ENCODE measurements around the gene SEMA3B. TPM values are rescaled to one million over a fixed set of nuclear protein-coding genes. Genes with fewer than 3 reads are reported as not detected.
A peak's percentile ranks its signal among the peaks of the same experiment; 100 is the strongest.
"Not testable (repeated sequence)": the region's sequence is repeated elsewhere in the genome, so short reads cannot be mapped to it uniquely, and the experiment has no call there.

The SEMA3B gene
- total RNA-seq, 3 donors from 2014 or later, result 0.35 to 0.55 (median 0.52) TPM

DNA sequence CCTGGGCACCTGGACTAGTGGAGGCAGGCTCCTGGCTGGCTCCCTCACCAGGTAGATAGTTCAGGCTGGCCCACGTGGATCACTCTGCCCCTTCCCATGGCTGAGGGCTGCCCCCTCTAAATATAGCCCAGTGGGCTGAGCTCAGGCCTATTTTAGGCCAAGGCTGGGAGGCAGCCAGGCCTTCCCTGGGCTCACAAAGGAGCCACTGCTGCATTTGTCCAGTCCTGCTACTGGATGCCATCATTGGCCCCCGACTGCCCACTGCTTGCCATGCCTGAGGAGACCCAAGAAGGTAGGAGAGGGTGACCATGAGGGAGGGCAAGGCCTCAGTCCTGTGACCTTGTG lies 9.9 kb downstream of the SEMA3B start, which contains the start of gene LSMEM2:
TSS of gene LSMEM2 (plus strand) at position 208 of the 345 bp plus-strand sequence. CDS start at position 235, 27 bp downstream.
- ATAC-seq, result no peak
- no peak within 1 kb of the TSS for H3K4me3 Mint-ChIP-seq

DNA sequence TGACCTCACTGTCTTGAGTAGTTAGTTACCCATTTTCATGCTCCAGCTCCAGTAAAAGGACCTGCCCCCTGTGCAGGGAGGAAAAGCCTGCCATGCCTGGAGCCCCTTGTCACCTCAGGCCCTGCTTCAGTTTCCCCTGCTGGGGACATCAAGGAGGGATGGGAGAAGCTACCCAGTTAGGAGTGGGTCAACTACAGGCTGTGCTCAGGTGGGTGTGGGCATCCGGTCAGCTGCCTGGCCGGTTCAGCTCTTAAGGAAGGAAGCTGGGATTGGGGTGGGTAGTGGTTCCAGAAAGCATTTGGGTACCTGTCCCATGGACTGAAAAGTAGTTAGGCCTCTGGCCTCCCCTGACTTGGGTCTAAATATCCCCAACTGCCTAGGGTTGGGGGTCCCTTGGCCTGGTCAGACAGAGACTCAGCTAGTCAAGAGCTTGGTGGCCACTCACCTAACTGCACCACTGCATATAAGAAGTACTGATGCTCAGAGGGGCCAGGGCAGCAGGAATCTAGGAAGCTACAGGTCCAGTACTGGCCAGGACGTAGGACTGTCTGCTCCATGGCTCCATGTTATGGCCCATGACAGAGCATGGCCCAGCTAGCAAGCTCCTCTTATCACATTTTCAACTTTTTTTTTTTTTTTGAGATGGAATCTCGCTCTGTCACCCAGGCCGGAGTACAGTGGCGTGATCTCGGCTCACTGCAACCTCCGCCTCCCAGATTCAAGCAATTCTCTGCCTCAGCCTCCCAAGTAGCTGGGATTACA lies 10.5 kb downstream of the SEMA3B start:
- Mint-ChIP-seq H3K4me3 (no peak overlapping the region), H3K27me3 (ENCODE audit: low read depth) (peaks cover 31% of the 10 kb centered on the region), H3K9me3 (no peaks in the 10 kb centered on the region), H3K4me1 (ENCODE audit: low read depth) (peaks cover 14% of the 10 kb centered on the region), H3K36me3 (ENCODE audit: insufficient read depth) (no peaks in the 10 kb centered on the region)
- DNase-seq, result no peak
- ATAC-seq, result no peak

More for the DNA sequence above, 9.9 kb downstream of the SEMA3B start, which contains the start of gene LSMEM2:
- H3K36me3 Mint-ChIP-seq (ENCODE audit: insufficient read depth), result no peaks in the 10 kb centered on the region
- no peaks in the 10 kb centered on the region for H3K9me3 Mint-ChIP-seq
- H3K27me3 Mint-ChIP-seq (ENCODE audit: low read depth), result peaks cover 35% of the 10 kb centered on the region
- no peak for DNase-seq
- H3K4me1 Mint-ChIP-seq (ENCODE audit: low read depth), result peaks cover 19% of the 10 kb centered on the region

DNA sequence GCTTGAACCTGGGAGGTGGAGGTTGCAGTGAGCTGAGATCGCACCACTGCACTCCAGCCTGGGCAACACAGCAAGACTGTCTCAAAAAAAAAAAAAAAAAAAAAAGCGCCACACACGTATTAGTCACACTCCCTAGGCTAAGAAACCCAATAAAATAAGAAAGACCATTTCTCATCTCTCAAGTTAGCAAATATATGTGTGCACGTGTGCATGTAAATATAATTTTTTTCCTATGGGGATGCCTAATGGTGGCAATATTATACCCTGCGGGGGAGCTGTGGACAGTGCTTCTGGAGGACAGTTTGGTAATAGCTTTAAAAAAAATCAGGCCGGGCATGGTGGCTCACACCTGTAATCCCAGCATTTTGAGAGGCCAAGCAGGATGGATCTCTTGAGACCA lies 15.2 kb downstream of the SEMA3B start:
- not testable (repeated sequence) for DNase-seq, H3K9me3 Mint-ChIP-seq

GRCh38 chr3:50286322-50287227 lies 17.6 kb downstream of the SEMA3B start:
- Mint-ChIP-seq H3K27me3 (ENCODE audit: low read depth) (no peaks in the 10 kb centered on the region), H3K4me3 (no peak overlapping the region), H3K9me3 (no peaks in the 10 kb centered on the region), H3K4me1 (ENCODE audit: low read depth) (peaks cover 9% of the 10 kb centered on the region), H3K36me3 (ENCODE audit: insufficient read depth) (peaks cover 22% of the 10 kb centered on the region)
- DNase-seq (no peak), ATAC-seq (peak; percentile 10 to 13)

More for the DNA sequence above, 15.2 kb downstream of the SEMA3B start:
- not testable (repeated sequence) for H3K27me3 Mint-ChIP-seq (ENCODE audit: low read depth); H3K4me3 Mint-ChIP-seq; ATAC-seq; H3K4me1 Mint-ChIP-seq (ENCODE audit: low read depth)
- H3K36me3 Mint-ChIP-seq (ENCODE audit: insufficient read depth), result peaks cover 12% of the 10 kb centered on the region

DNA sequence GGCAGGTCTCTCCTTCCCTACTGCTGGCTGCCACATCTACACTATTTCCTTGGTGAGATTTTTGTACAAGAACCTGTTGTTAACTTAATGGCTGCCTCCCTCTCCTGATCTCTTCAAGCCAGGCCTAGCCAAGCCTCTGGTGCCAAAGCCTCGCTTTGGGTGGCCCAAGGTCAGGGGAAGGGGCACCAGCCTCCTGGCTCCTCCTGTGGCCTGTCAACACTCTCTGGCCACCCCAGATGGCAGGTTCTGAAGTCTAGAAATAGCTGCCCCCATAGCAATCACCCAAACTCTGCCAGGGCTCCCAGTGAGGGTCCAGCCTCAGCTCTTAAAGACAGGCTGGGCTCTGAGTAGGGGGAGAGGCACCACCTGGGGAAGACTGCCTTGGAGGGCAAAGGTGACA lies 18.3 kb downstream of the SEMA3B start:
- Mint-ChIP-seq H3K4me3 (no peak overlapping the region), H3K9me3 (no peaks in the 10 kb centered on the region), H3K36me3 (ENCODE audit: insufficient read depth) (peaks cover 22% of the 10 kb centered on the region), H3K27me3 (ENCODE audit: low read depth) (no peaks in the 10 kb centered on the region), H3K4me1 (ENCODE audit: low read depth) (peaks cover 9% of the 10 kb centered on the region)
- ATAC-seq (no peak), DNase-seq (no peak)

GRCh38 chr3:50288387-50289007 lies 19.6 kb downstream of the SEMA3B start:
- Mint-ChIP-seq H3K4me1 (ENCODE audit: low read depth) (peaks cover 17% of the 10 kb centered on the region), H3K27me3 (ENCODE audit: low read depth) (no peaks in the 10 kb centered on the region), H3K9me3 (no peaks in the 10 kb centered on the region), H3K4me3 (no peak overlapping the region), H3K36me3 (ENCODE audit: insufficient read depth) (peaks cover 22% of the 10 kb centered on the region)
- ATAC-seq (no peak), DNase-seq (no peak)

DNA sequence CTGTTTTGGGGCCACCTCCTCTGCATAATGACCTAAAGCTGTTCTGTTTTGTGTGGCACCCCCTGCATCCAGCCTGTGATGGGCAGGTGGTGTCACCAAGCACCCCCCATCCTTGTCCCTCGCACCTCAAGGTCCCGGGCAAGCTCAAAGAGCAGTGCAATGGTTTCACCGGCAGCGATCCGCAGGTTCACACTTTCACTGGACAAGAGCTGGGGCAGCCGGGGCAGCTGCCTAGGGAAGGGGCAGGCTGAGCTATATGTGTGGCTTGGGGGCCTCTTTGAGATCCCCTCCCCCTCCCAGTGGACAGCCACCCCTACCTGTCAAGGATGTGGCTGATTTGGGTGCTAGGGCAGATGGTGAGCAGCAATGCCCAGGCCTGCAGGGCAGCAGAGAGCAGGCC lies 20.2 kb downstream of the SEMA3B start:
- Mint-ChIP-seq H3K27me3 (ENCODE audit: low read depth) (no peaks in the 10 kb centered on the region), H3K4me3 (peak overlapping the region; percentile 88), H3K4me1 (ENCODE audit: low read depth) (peaks cover 17% of the 10 kb centered on the region), H3K36me3 (ENCODE audit: insufficient read depth) (peaks cover 22% of the 10 kb centered on the region), H3K9me3 (no peaks in the 10 kb centered on the region)
- no peak for ATAC-seq
- DNase-seq, result no peak

DNA sequence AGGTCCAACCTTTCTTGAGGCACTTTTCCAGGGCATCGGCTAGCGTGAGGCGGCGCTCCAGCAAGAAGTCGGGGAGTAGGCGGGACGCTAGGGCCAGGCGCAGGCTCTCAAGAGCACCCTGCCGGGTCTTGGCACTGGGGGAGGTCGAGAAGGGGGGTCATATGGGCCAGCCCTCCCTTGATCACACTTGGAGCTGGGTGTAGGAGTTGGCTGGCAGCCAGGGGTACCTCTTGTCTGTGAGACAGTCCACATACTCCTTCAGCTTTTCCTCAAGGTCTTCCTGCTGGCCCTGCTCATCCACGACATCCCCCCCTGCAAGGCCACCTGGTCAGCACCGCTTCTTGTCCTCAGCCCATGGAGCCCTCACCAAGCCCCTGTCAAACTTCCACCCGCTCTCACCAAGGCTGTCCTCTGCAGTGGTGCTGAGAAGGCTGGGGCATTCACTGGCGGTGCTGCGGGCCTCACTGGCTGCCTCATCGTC lies 21.3 kb downstream of the SEMA3B start:
- ATAC-seq (no peak), DNase-seq (no peak)
- no peaks in the 10 kb centered on the region for H3K9me3 Mint-ChIP-seq
- H3K4me3 Mint-ChIP-seq, result peak overlapping the region; percentile 88
- peaks cover 22% of the 10 kb centered on the region for H3K36me3 Mint-ChIP-seq (ENCODE audit: insufficient read depth)
- H3K4me1 Mint-ChIP-seq (ENCODE audit: low read depth), result peaks cover 17% of the 10 kb centered on the region
- no peaks in the 10 kb centered on the region for H3K27me3 Mint-ChIP-seq (ENCODE audit: low read depth)

DNA sequence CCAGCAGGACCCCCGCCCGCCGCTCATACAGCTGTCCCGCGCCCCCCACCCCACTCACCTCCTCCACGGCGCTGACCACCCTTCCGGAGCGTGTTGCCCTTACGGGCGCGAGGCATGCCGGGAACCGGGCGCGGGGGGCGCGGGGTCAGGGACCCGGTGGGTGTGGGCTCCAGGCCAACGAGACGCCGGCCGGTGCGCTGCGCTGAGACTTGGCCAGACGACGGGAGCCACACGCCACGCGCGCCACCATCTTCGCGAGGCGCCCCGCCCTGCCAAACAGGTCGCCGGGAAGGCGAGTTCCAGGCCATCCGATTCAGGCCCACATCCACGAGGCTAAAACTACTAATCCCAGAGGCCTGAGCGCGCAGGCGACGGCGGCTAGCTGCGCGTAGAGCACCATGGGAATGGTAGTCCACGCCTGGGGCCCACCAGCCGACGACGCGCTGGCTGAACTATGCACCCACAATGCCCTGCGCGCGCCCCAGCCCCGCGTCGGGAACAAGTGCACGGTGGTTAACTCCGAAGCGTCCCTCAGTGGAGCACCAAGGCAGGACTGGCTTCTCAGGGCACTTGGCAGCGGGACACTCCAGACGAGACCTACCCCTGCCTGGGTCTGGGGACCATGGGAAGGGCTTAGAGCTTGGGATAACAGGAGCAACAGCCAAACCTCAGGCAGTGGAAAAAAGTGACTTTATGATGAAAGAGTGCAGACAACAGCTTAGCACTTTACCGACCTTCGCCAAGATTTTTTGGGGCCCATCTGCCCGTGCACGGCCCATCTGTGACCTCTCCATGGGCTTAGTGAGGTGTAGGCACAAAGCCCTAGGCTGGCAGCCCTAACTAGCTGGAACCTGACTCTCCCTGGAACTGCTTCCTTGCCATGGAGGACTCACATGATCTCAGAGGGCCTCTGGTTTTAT lies 23.5 kb downstream of the SEMA3B start, which contains the start of gene IFRD2:
TSS of gene IFRD2 (minus strand) at position 271 of the 920 bp plus-strand sequence. CDS start at position 116, 155 bp downstream.
- peaks cover 22% of the 10 kb centered on the region for H3K36me3 Mint-ChIP-seq (ENCODE audit: insufficient read depth)
- peak within 1 kb of the TSS; percentile 88 for H3K4me3 Mint-ChIP-seq
- H3K27me3 Mint-ChIP-seq (ENCODE audit: low read depth), result no peaks in the 10 kb centered on the region
- no peaks in the 10 kb centered on the region for H3K9me3 Mint-ChIP-seq
- DNase-seq (peak; percentile 94), ATAC-seq (peak; percentile 98)
- peaks cover 17% of the 10 kb centered on the region for H3K4me1 Mint-ChIP-seq (ENCODE audit: low read depth)

GRCh38 chr3:50293079-50293801 lies 24.3 kb downstream of the SEMA3B start:
- Mint-ChIP-seq H3K9me3 (no peaks in the 10 kb centered on the region), H3K27me3 (ENCODE audit: low read depth) (no peaks in the 10 kb centered on the region), H3K4me3 (peak overlapping the region; percentile 88), H3K36me3 (ENCODE audit: insufficient read depth) (peaks cover 18% of the 10 kb centered on the region), H3K4me1 (ENCODE audit: low read depth) (peaks cover 21% of the 10 kb centered on the region)
- no peak for ATAC-seq
- no peak for DNase-seq

DNA sequence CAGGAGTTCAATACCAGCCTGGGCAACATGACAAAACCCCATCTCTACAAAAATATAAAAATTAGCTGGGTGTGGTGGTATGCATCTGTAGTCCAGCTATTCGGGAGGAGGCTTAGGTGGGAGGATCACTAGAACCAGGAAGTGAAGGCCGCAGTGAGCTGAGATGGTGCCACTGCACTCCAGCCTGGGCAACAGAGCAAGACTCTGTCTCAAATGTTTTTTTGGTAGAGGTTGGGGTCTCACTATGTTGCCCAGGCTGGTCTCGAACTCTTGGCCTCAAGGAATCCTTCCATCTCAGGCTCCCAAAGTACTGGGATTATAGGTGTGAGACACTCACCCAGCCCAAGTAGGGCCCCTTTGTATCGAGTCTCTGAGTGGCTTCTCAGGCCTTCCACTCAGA lies 25.1 kb downstream of the SEMA3B start:
- Mint-ChIP-seq H3K27me3 (ENCODE audit: low read depth) (no peaks in the 10 kb centered on the region), H3K9me3 (no peaks in the 10 kb centered on the region), H3K36me3 (ENCODE audit: insufficient read depth) (peaks cover 11% of the 10 kb centered on the region), H3K4me1 (ENCODE audit: low read depth) (peaks cover 24% of the 10 kb centered on the region), H3K4me3 (no peak overlapping the region)
- no peak for DNase-seq
- no peak for ATAC-seq

DNA sequence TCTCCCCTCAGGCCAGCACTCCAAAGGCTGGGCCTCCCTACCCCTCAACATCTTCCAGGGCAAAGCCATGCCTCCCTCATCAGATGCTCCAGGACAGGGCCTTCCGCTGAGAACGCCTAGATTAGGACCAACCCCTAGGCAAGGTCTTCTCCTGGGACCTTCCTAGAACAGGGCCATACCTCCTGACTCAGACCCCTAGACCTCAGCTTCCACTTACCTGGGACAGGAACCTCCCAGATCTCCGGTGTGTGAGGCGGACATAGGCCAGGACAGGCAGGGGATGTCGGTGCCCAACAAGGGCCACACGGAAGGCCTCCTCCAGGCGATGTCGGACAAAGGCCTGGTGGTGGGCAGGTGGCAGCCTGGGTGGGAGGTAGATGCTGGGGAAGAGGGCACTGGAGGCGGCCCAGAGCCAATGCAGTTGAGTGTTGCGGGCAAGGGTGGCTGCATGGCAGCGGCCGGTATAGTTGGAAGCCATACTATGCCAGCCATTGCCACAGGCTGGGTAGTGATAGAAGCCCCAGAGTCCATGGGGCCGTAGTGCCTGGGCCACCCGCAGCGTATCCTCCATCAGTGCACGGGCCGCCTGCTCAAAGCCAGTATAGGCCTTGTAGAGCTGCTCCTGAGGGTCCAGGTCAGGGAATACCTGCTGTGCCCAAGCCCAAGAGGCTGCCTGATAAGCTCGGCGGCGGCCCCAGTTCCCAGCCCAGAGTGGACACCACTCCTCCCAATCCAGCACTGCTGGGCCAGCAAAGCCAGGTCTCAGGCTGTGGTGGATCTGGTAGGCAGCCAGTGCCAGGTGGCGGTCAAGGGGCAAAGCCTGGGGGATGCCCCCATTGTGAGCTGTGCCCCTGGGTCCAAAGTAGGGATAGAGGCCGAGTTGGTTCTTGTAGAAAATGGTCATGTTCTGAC lies 25.8 kb downstream of the SEMA3B start:
- no peaks in the 10 kb centered on the region for H3K9me3 Mint-ChIP-seq

More for the DNA sequence above, 25.8 kb downstream of the SEMA3B start:
- peaks cover 11% of the 10 kb centered on the region for H3K36me3 Mint-ChIP-seq (ENCODE audit: insufficient read depth)
- H3K4me3 Mint-ChIP-seq, result no peak overlapping the region
- H3K4me1 Mint-ChIP-seq (ENCODE audit: low read depth), result peaks cover 26% of the 10 kb centered on the region
- ATAC-seq (no peak), DNase-seq (no peak)
- H3K27me3 Mint-ChIP-seq (ENCODE audit: low read depth), result no peaks in the 10 kb centered on the region

Data from activated T-cell treated with anti-CD3 and anti-CD28 coated beads, Interleukin-2, amount 50 U/mL, for 4 hours (primary cell).